Activated CD4-positive, alpha-beta memory T cell treated with anti-CD3 and anti-CD28 coated beads for 36 hours (primary cell): ENCODE measurements around the gene KDM4C. TPM values are rescaled to one million over a fixed set of nuclear protein-coding genes. Genes with fewer than 3 reads are reported as not detected.
A peak's percentile ranks its signal among the peaks of the same experiment; 100 is the strongest.

ENCODE experiments used
- CTCF ChIA-PET: fragments of 350-600 bp; sonication (Branson Sonifier 250); formaldehyde crosslinking; loops from one replicate; lab custom pipeline; 2021; ENCODE audit warnings: antibody characterized with exemption, inconsistent platforms; lab: Charles Lee
- POLR2A ChIA-PET: fragments of 350-600 bp; sonication (Branson Sonifier 250); formaldehyde crosslinking; loops from one replicate; lab custom pipeline; 2021; ENCODE audit warnings: antibody characterized with exemption; lab: Charles Lee
- DNase-seq: peaks from one replicate; pipeline ENCODE4 v3.0.0-alpha.2; 2020
- H3K27ac Mint-ChIP-seq: one replicate; pipeline ENCODE4 v1.8.0; 2021; ENCODE audit warnings: mixed read lengths
- H3K27me3 Mint-ChIP-seq: one replicate; pipeline ENCODE4 v1.8.0; 2021; ENCODE audit warnings: mixed read lengths
- H3K36me3 Mint-ChIP-seq: one replicate; pipeline ENCODE4 v1.8.0; 2021; ENCODE audit warnings: mixed read lengths
- H3K4me1 Mint-ChIP-seq: one replicate; pipeline ENCODE4 v1.8.0; 2021; ENCODE audit warnings: low read depth, mixed read lengths
- H3K4me3 Mint-ChIP-seq: one replicate; pipeline ENCODE4 v1.8.0; 2021; ENCODE audit warnings: mild to moderate bottlenecking, mixed read lengths
- H3K9me3 Mint-ChIP-seq: one replicate; pipeline ENCODE4 v1.8.0; 2021; ENCODE audit warnings: mixed read lengths
- intact Hi-C: fragments of 100-400 bp; cut with micrococcal nuclease; formaldehyde crosslinking; loops from one replicate; pipeline ENCODE4 v1.15.1; 2023
- total RNA-seq, 2 experiments: library from RNA; stranded (reverse); gene quantifications; one replicate each; pipeline ENCODE4 v1.2.3, GENCODE V29; 2021

The KDM4C gene
- total RNA-seq, 2 experiments from 2014 or later: 26.2 to 28.8 TPM

DNA sequence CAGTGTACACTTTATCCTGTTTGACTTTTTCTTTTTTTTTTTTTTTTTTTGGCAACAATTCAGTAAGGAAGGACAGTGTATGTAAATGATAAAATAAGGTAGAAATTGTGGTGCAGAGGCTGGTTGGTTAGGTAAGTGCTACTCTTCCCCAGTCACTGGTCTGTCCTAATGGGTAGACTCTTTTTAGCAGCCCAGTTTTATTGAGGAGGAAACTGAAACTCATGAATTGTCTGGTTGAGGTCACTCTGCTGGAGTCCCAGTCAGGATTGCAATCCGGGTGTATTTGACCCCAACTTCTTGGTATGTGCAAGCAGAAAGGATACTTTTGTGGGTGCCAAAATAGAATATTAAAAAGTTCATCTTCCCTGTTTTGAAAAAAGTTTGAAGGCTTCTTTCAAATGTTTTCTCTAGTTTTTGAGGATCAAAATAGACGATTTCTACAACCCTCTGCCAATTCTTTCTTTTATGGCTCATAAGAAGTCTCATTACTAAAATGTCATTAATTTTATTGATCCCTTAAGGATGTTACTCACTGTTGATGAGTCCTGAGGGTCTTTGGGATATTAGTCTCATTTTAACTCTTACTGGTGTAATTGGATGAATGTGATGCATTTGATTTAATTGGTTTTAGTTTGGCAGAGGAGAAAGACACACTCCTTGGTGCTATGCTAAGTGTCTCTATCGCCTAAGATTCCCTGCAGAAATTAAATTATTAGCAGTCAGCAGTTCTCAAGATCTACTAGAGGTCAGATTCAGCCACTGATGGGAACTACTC, 171.9 kb downstream of the KDM4C start:
- peaks cover 7% of the 10 kb centered on the region for H3K36me3 Mint-ChIP-seq
- intact Hi-C loops: no loop called here
- peaks cover 31% of the 10 kb centered on the region for H3K4me1 Mint-ChIP-seq
- CTCF ChIA-PET: no interaction called here
- peaks cover 2% of the 10 kb centered on the region for H3K9me3 Mint-ChIP-seq
- no peak overlapping the region for H3K4me3 Mint-ChIP-seq
- H3K27me3 Mint-ChIP-seq: no peaks in the 10 kb centered on the region
- POLR2A ChIA-PET: no interaction called here
- no peak overlapping the region for H3K27ac Mint-ChIP-seq
- DNase-seq: no peak

- peaks cover 5% of the 10 kb centered on the region for H3K36me3 Mint-ChIP-seq
- no peaks in the 10 kb centered on the region for H3K27me3 Mint-ChIP-seq
- no peak overlapping the region for H3K27ac Mint-ChIP-seq
- no peak overlapping the region for H3K4me3 Mint-ChIP-seq
- peaks cover 30% of the 10 kb centered on the region for H3K4me1 Mint-ChIP-seq
- no peak for DNase-seq
- intact Hi-C loops: no loop called here
- peaks cover 2% of the 10 kb centered on the region for H3K9me3 Mint-ChIP-seq
- ChIA-PET POLR2A (no interaction called here), CTCF (interaction anchor here (2.1 kb wide), 1 partner anchor 104 kb away, joined by 5 read pairs; no protein-coding TSS in a partner anchor)
Observed at GRCh38 chr9:6930827-6931226, 173.1 kb downstream of the KDM4C start.

- H3K4me1 Mint-ChIP-seq: peaks cover 26% of the 10 kb centered on the region
- POLR2A ChIA-PET: no interaction called here
- H3K36me3 Mint-ChIP-seq: peaks cover 5% of the 10 kb centered on the region
- CTCF ChIA-PET: interaction anchor here (2.1 kb wide), 1 partner anchor 105 kb away, joined by 5 read pairs; no protein-coding TSS in a partner anchor
- peak overlapping the region; percentile 29 for H3K27ac Mint-ChIP-seq
- H3K9me3 Mint-ChIP-seq: peaks cover 2% of the 10 kb centered on the region
- H3K27me3 Mint-ChIP-seq: no peaks in the 10 kb centered on the region
- H3K4me3 Mint-ChIP-seq: no peak overlapping the region
- DNase-seq: peak; percentile 67
- intact Hi-C loops: no loop called here
Observed at GRCh38 chr9:6931913-6932312, 174.1 kb downstream of the KDM4C start.

DNA sequence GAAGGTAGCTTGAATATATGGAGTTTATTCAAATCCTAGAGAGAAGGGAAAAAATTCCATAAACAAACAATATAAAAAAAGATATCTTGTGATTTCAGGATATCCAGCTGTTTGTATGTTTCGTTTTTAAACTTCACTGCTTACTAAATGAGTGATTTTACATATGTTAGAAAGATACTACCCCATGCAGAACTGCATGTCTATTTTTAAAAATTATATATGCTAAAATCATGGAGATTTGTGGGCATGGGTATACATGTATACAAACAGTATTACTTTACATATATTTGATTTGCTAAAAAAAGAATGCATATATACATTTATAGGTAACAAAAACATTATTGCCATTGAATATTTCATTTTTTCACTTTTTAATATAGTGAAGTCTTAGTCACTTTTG, 178.3 kb downstream of the KDM4C start:
- H3K36me3 Mint-ChIP-seq: peaks cover 6% of the 10 kb centered on the region

DNA sequence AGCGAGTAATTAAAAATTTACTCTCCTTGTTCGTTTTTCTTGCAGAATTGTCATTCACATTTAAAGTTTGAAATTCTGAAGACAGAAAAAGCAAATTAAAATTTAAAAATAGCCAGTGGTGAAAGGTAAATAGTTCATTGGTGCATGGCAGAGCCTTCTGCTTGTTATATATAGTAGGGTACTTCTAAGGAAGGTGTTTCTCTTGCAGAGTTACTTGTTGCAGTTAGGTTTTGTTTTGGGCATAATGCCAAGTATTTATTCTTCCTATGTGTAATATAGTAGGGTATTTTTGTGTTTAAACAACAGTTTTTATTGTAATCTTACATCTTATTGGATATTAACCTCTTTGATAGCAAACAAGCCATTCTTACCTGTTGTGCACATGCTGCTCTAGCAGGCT, 179.4 kb downstream of the KDM4C start:
- H3K36me3 Mint-ChIP-seq: peaks cover 12% of the 10 kb centered on the region
- intact Hi-C loops: no loop called here
- H3K27ac Mint-ChIP-seq: no peak overlapping the region
- POLR2A ChIA-PET: no interaction called here
- H3K9me3 Mint-ChIP-seq: peaks cover 2% of the 10 kb centered on the region
- H3K27me3 Mint-ChIP-seq: no peaks in the 10 kb centered on the region
- no peak overlapping the region for H3K4me3 Mint-ChIP-seq
- CTCF ChIA-PET: no interaction called here
- peaks cover 5% of the 10 kb centered on the region for H3K4me1 Mint-ChIP-seq
- DNase-seq: no peak

More for the DNA sequence above, 178.3 kb downstream of the KDM4C start:
- Mint-ChIP-seq H3K9me3 (peaks cover 2% of the 10 kb centered on the region), H3K27ac (no peak overlapping the region), H3K27me3 (no peaks in the 10 kb centered on the region), H3K4me3 (no peak overlapping the region), H3K4me1 (peaks cover 8% of the 10 kb centered on the region)
- DNase-seq: no peak
- POLR2A ChIA-PET: no interaction called here
- CTCF ChIA-PET: no interaction called here
- intact Hi-C loops: no loop called here

GRCh38 chr9:6938447-6938846, 180.7 kb downstream of the KDM4C start:
- DNase-seq: no peak
- peaks cover 10% of the 10 kb centered on the region for H3K36me3 Mint-ChIP-seq
- no peak overlapping the region for H3K27ac Mint-ChIP-seq
- H3K9me3 Mint-ChIP-seq: peaks cover 2% of the 10 kb centered on the region
- intact Hi-C loops: no loop called here
- ChIA-PET CTCF (no interaction called here), POLR2A (no interaction called here)
- no peaks in the 10 kb centered on the region for H3K27me3 Mint-ChIP-seq
- no peak overlapping the region for H3K4me3 Mint-ChIP-seq
- peaks cover 5% of the 10 kb centered on the region for H3K4me1 Mint-ChIP-seq

DNA sequence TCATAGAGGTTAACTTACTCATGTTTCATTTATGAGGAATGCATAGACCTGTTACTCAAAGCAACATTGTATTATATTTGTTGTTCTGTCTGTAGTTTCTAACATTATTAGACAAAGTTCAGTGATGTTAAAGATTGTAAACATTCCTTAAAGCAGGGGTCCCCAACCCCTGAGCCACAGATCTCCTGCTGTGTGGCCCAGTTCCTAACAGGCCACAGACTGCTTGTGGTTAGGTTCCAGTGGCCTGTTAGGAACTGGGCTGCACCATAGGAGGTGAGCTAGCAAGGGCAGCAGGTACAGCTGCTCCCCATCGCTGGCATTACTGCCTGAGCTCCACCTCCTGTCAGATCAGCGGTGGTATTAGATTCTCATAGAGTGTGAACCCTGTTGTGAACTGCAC, 181.1 kb downstream of the KDM4C start:
- Mint-ChIP-seq H3K27me3 (no peaks in the 10 kb centered on the region), H3K9me3 (no peaks in the 10 kb centered on the region), H3K27ac (no peak overlapping the region), H3K4me1 (peaks cover 8% of the 10 kb centered on the region), H3K36me3 (peaks cover 9% of the 10 kb centered on the region), H3K4me3 (no peak overlapping the region)
- intact Hi-C loops: no loop called here
- ChIA-PET POLR2A (no interaction called here), CTCF (no interaction called here)
- DNase-seq: no peak

- H3K36me3 Mint-ChIP-seq: peaks cover 11% of the 10 kb centered on the region
- H3K9me3 Mint-ChIP-seq: no peaks in the 10 kb centered on the region
- ChIA-PET CTCF (no interaction called here), POLR2A (no interaction called here)
- peaks cover 15% of the 10 kb centered on the region for H3K4me1 Mint-ChIP-seq
- H3K4me3 Mint-ChIP-seq: no peak overlapping the region
- intact Hi-C loops: no loop called here
- no peak for DNase-seq
- peak overlapping the region; percentile 14 for H3K27ac Mint-ChIP-seq
- H3K27me3 Mint-ChIP-seq: no peaks in the 10 kb centered on the region
Observed at GRCh38 chr9:6941501-6941900, 183.7 kb downstream of the KDM4C start.

DNA sequence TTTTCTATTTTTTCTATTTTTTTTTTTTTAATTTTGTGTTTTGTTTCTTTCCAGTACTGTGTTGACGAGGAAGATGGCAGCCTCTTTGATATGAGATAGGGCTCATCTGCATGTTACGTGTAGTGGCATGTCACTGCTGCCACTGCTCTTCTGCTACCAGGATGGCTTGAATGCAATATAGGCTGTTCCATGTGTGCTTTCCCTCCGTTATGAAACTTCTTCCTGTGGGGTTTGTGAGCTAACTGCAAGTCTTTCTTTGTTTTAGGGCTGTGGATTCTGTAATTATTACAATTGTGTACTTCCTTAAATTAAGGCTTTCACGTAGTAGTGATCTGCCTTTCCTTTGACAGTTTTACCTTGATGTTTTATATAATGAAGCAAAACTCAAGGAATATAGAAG, 184.6 kb downstream of the KDM4C start:
- ChIA-PET CTCF (no interaction called here), POLR2A (no interaction called here)
- no peak overlapping the region for H3K27ac Mint-ChIP-seq
- DNase-seq: no peak
- H3K9me3 Mint-ChIP-seq: no peaks in the 10 kb centered on the region
- H3K36me3 Mint-ChIP-seq: peaks cover 11% of the 10 kb centered on the region
- no peak overlapping the region for H3K4me3 Mint-ChIP-seq
- no peaks in the 10 kb centered on the region for H3K27me3 Mint-ChIP-seq
- intact Hi-C loops: no loop called here
- peaks cover 15% of the 10 kb centered on the region for H3K4me1 Mint-ChIP-seq

DNA sequence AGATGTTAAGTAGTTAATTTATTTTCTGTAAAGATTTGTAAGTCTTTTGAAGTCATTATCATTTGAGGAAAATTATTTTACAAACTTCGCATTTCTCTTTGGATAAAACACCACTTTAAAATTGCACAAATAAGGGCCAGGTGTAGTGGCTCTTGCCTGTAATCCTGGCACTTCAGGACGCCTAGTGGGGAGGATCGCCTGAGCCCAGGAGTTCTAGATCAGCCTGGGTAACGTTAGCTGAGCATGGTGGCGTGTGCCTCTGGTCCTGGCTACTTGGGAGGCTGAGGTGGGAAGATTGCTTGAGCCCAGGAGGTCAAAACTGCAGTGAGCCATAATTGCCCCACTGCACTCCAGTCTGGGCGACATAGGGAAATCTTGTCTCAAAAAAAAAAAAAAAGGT, 185.5 kb downstream of the KDM4C start:
- no peak overlapping the region for H3K4me3 Mint-ChIP-seq
- H3K27ac Mint-ChIP-seq: no peak overlapping the region
- H3K36me3 Mint-ChIP-seq: peaks cover 15% of the 10 kb centered on the region
- DNase-seq: no peak
- ChIA-PET CTCF (no interaction called here), POLR2A (no interaction called here)
- H3K27me3 Mint-ChIP-seq: no peaks in the 10 kb centered on the region
- peaks cover 15% of the 10 kb centered on the region for H3K4me1 Mint-ChIP-seq
- intact Hi-C loops: no loop called here
- H3K9me3 Mint-ChIP-seq: no peaks in the 10 kb centered on the region

- no peak overlapping the region for H3K27ac Mint-ChIP-seq
Observed at GRCh38 chr9:6944093-6944551, 186.3 kb downstream of the KDM4C start.

GRCh38 chr9:6944896-6945295, 187.1 kb downstream of the KDM4C start:
- CTCF ChIA-PET: no interaction called here
- H3K27me3 Mint-ChIP-seq: no peaks in the 10 kb centered on the region
- H3K27ac Mint-ChIP-seq: no peak overlapping the region
- peaks cover 15% of the 10 kb centered on the region for H3K4me1 Mint-ChIP-seq
- POLR2A ChIA-PET: no interaction called here
- peak; percentile 22 for DNase-seq
- intact Hi-C loops: no loop called here
- H3K36me3 Mint-ChIP-seq: peaks cover 22% of the 10 kb centered on the region
- H3K4me3 Mint-ChIP-seq: no peak overlapping the region
- H3K9me3 Mint-ChIP-seq: no peaks in the 10 kb centered on the region

More at GRCh38 chr9:6944093-6944551, 186.3 kb downstream of the KDM4C start:
- CTCF ChIA-PET: no interaction called here
- H3K36me3 Mint-ChIP-seq: peaks cover 16% of the 10 kb centered on the region
- no peak for DNase-seq
- H3K4me1 Mint-ChIP-seq: peaks cover 15% of the 10 kb centered on the region
- POLR2A ChIA-PET: no interaction called here
- H3K4me3 Mint-ChIP-seq: no peak overlapping the region
- intact Hi-C loops: no loop called here
- H3K27me3 Mint-ChIP-seq: no peaks in the 10 kb centered on the region
- H3K9me3 Mint-ChIP-seq: no peaks in the 10 kb centered on the region

DNA sequence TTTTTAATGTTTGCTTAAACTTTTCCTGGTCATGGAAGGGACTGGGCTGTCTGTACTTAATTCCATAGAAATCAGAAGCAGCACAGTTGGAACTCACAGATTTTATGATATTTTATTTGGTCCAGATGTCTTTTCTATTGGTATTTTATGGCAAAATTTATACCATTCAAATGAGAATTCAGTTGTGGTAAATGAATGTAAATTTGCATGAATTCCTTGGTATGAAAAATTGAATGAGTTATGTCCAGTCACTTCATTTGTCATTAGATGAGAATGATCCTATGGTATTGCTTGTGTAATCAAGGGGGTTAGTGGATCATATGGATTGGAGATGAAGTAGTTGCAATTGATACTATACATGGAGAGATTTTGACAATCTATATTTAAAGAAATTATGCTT, 188.0 kb downstream of the KDM4C start:
- Mint-ChIP-seq H3K4me3 (no peak overlapping the region), H3K9me3 (no peaks in the 10 kb centered on the region), H3K27me3 (no peaks in the 10 kb centered on the region), H3K4me1 (peaks cover 15% of the 10 kb centered on the region), H3K36me3 (peaks cover 24% of the 10 kb centered on the region), H3K27ac (no peak overlapping the region)
- no peak for DNase-seq
- intact Hi-C loops: no loop called here
- ChIA-PET CTCF (no interaction called here), POLR2A (no interaction called here)
